ENCODE measurements around the gene ATG16L2.

- no peak for TF ChIP-seq TCF4 (CRISPR knock-in tag; IDR thresholded peaks at IDR 0.05; ENCODE audit: borderline replicate concordance)
- no peak for TF ChIP-seq POU6F1 (CRISPR knock-in tag; IDR thresholded peaks at IDR 0.05; ENCODE audit: borderline replicate concordance, low read depth)
- TF ChIP-seq CSRNP3 (CRISPR knock-in tag; IDR thresholded peaks at IDR 0.05), result no peak
Measured at GRCh38 chr11:72783144-72783905, 30.9 kb upstream of the ATG16L2 start.
